ENCODE measurements around the gene GCLM.
"Not testable (repeated sequence)": the region's sequence is repeated elsewhere in the genome, so short reads cannot be mapped to it uniquely, and the experiment has no call there.

Gene GCLM

GRCh38 chr1:93909146-93910050 is at the start of gene GCLM:
TSS of gene GCLM (minus strand) at chr1:93909430. CDS start at chr1:93909163, 267 bp downstream.
- peak; percentile 91 for DNase-seq

GRCh38 chr1:93958726-93959100 is 49.5 kb upstream of the GCLM start:
- DNase-seq, result no peak

- no peak for DNase-seq
Measured at GRCh38 chr1:93958032-93958725, 48.9 kb upstream of the GCLM start.

GRCh38 chr1:93955765-93956164 is 46.5 kb upstream of the GCLM start:
- no peak for DNase-seq

GRCh38 chr1:93947002-93947686 is 37.9 kb upstream of the GCLM start:
- DNase-seq, result not testable (repeated sequence)

- no peak for DNase-seq
Measured at GRCh38 chr1:93938461-93939145, 29.4 kb upstream of the GCLM start.

- no peak for DNase-seq
Measured at GRCh38 chr1:93937997-93938396, 28.8 kb upstream of the GCLM start.

GRCh38 chr1:93925206-93925605 is 16.0 kb upstream of the GCLM start:
- DNase-seq, result no peak

- DNase-seq, result no peak
Measured at GRCh38 chr1:93919780-93920179, 10.6 kb upstream of the GCLM start.

- DNase-seq, result no peak
Measured at GRCh38 chr1:93917302-93917701, 8.1 kb upstream of the GCLM start.

- not testable (repeated sequence) for DNase-seq
Measured at GRCh38 chr1:93910880-93911279, 1.6 kb upstream of the GCLM start.

- no peak for DNase-seq
Measured at GRCh38 chr1:93910305-93910704, 1.1 kb upstream of the GCLM start.

- DNase-seq, result peak; percentile 38
Measured at GRCh38 chr1:93908394-93909145, 660 bp downstream of the GCLM start.

GRCh38 chr1:93907718-93908117 is 1.5 kb downstream of the GCLM start:
- DNase-seq, result no peak

GRCh38 chr1:93906480-93906879 is 2.8 kb downstream of the GCLM start:
- no peak for DNase-seq

GRCh38 chr1:93905734-93906133 is 3.5 kb downstream of the GCLM start:
- no peak for DNase-seq

GRCh38 chr1:93905051-93905450 is 4.2 kb downstream of the GCLM start:
- DNase-seq, result no peak

GRCh38 chr1:93904228-93904627 is 5.0 kb downstream of the GCLM start:
- DNase-seq, result no peak

GRCh38 chr1:93900723-93901504 is 8.3 kb downstream of the GCLM start:
- no peak for DNase-seq

GRCh38 chr1:93899543-93900207 is 9.6 kb downstream of the GCLM start:
- no peak for DNase-seq

GRCh38 chr1:93888900-93889299 is 20.3 kb downstream of the GCLM start:
- no peak for DNase-seq
